Epidermal melanocyte (primary cell): ENCODE data around the gene THSD4.
"Not testable (repeated sequence)": the region's sequence is repeated elsewhere in the genome, so short reads cannot be mapped to it uniquely, and the experiment has no call there.

Experiments
- DNase-seq: peaks from one replicate; pipeline ENCODE4 v3.0.0; 2011; ENCODE audit warnings: low spot score; ENCODE audit not compliant: insufficient read length

The THSD4 gene

DNA sequence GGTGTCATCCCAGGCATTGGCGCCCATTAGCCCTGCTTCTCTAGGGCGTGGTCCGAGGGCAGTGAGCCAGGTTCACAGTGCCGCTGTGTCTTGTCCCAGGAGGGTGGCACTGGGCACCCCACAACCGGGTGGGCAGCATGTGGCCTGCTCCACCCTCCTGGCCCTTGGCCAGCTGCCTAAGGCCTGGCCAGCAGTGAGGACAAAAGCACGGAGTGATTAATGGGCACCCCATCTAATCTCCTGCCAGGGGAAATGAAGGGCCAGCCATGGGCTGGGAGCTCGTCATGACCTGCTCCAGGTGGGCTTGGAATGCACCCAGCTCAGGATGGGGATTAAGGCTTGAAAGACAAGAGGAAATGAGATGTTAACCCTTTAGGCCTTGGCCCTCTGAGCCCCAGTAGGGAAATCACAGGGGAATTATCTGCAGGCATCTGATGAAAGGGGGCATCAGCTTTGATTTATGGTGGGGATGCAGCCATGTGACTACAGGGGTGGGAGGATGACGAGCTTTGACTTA is 5.2 kb downstream of the THSD4 start:
- DNase-seq: no peak

GRCh38 chr15:71121442-71121841 is 6.2 kb downstream of the THSD4 start:
- no peak for DNase-seq

DNA sequence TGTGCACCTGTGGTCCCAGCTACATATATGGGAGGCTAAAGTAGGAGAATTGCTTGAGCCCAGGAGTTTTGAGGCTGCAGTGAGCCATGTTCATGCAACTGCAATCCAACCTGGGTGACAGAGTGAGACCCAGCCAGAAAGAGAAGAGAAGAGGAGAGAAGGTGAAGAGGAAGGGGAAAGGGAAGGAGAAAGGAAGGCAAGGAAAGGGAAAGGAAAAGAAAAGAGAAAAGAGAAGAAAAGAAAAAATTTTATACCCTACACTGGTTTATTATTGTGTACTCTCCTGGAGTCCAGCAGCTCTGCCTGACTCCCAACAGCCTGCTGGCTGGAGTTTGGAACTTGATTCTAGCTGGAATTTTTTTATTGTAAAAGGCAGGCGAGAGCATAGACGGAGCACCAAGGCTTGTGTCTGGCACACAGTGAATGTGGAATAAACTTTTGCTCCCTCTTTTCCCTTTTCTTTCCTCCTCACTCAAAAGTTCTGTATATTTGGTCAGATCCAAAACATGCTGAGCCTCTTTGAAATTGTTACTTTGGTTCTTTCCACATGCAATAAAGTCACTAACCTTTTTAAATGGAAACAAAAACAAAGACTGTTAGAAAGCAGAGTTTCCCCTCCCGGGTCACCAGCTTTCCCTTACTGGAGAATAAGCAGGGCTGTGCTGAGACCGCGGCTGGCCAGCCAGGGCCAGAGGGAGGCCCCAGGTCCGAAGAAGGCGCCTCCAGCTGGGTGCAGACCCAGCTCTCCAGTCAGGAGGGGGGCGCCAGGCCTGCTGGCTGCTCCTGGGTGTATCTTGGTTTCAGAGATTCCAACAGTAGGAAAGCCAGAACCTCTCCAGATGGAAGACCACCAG is 9.9 kb downstream of the THSD4 start:
- no peak for DNase-seq

GRCh38 chr15:71125831-71126450 is 10.7 kb downstream of the THSD4 start:
- DNase-seq: no peak

DNA sequence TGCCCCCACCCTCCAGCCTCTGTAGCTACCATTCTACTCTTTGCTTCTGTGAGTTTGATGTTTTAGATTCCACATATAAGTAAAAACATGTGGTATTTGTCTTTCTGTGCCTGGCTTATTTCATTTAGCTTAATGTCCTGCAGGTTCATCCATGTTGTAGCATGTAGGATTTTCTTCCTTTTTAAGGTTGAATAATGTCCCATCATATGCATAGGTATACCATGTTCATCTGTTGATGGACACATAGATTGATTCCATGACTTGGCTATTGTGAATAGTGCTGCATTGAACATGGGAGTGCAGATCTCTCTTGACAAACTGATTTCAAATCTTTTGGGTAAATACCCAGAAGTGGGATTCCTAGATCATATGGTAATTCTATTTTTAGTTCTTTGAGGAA is 11.8 kb downstream of the THSD4 start:
- no peak for DNase-seq

DNA sequence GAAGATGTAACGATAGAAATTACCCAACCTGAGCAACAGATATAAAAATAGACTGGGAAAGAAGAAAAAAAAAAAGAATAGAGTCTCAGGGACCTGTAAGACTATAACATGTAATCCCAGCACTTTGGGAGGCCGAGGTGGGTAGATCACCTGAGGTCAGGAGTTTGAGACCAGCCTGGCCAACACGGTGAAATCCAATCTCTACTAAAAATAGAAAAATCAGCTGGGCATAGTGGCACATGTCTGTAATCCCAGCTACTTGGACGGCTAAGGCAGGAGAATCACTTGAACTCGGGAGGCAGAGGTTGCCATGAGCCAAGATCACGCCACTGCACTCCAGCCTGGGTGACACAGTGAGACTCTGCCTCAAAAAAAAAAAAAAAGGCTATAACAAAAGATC is 12.9 kb downstream of the THSD4 start:
- DNase-seq: not testable (repeated sequence)

DNA sequence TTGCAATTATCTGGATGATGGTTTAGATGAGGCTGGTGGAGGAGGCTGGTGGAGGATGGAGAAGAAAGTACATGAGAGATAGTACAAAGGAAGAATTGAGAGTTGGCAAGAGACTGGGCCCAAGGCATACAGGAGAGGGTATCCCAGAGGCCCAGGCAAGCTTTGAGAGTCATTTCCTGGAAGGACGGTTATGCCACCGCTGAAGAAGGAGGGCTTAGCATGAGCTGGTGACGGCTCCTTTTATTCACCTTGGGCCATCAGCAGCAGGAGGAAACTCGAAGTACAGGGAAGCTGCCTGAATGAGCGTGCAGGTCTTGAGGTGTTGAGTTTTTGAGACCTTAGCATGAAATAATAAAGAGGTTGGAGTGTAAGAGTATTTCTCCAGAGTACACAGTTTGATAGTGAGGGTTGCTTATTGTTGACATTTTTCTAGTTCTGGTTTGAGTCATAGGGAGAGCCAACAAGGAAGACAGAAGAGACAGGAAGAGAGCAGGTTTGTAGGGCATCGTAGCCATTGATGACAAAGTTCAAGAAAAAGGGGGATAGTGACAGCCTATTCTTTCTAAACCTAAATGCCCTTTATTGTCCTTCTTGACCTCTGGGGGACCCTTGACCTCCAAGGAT is 13.8 kb downstream of the THSD4 start:
- no peak for DNase-seq

DNA sequence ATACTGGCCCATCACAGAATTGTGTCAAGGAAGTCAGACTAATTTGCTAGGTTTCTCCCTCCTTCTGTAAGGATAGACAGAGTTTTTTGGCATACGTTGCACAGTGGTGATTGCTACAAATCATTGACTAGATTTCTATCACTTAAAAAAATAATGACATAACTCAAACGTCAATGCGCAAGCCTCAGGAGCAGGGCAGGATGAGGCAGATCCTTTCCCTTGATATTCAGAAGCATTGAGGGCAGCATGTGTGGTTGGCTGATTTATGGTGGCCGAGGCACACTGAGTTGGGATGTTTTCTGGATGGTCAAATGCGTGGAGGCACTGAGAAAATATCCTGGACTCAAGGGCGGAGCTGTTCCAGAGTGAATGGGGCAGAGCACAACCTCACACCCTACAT is 14.4 kb downstream of the THSD4 start:
- DNase-seq: no peak

DNA sequence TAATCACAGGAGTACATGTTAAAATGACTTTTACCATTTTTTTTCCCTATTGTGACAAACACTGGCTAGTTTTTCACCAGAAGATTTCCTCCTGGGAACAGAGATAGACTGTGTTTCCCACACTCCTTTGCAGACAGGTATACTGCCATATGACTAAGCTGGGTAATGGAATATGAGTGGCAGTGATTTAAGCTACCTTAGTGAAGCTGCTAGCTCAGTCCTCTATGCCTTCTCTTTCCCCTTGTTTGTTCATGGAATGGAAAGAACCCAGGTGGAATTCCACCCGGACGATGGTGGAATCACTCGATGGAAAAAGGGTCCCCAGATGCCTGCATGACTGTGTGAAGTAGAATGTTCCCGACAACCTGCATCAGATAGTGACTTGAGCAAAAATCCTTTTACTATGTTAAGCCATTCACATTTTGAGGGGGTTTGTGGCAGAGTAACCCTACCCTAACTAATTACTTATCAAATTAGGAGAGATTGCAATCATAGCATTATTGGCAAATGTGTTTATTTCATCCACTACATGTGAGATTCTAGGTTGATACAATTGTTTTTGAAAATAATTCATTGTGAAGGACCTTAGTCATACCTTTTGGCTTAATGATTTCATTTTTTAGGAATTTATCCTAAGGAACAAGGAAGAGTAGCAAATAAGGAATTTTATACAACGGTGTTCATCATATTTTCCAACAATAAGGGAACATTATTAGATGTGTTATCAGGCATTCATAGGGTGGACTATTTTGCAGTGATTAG is 16.5 kb downstream of the THSD4 start:
- DNase-seq: no peak

DNA sequence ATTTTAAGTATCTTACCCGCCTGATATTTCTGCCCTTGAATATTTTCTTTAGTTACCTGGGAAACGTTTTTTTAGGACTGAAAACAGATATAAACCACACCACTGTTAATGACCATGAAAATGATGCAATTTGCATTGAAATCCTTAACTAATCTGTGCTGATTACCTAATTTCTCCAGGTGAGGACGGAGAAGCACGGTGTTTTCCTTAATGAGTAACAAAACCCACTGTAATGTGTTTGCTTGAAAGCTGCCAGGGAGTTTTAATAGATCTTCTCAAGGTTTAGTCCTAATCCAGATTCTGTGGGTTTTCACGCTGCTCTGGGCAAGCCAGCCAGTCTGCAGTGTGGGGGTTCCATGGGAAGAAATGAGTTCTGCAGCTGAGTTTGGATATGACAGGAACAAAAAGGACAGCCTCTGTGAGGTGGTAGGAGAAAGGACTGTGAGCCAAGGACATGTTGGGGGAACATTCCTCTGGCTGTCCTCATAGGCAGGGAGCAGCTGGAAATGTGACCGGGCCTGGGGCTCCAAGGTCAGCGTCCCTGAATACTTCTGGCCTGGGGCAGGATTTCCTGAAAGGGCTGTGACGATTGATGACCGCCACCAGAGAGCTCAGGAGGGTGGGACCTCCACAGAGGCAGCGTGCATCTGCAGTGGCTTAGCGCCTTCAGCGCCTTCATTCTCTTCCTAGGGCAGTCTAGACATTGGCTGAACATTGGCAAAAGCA is 18.6 kb downstream of the THSD4 start:
- no peak for DNase-seq

- DNase-seq: no peak
Measured at GRCh38 chr15:71136159-71136783, 21.0 kb downstream of the THSD4 start.

- no peak for DNase-seq
Measured at GRCh38 chr15:71136793-71137518, 21.7 kb downstream of the THSD4 start.

GRCh38 chr15:71138473-71138872 is 23.2 kb downstream of the THSD4 start:
- DNase-seq: no peak

- no peak for DNase-seq
Measured at GRCh38 chr15:71139241-71139640, 24.0 kb downstream of the THSD4 start.

- no peak for DNase-seq
Measured at GRCh38 chr15:71141572-71141971, 26.3 kb downstream of the THSD4 start.

- DNase-seq: no peak
Measured at GRCh38 chr15:71142780-71143179, 27.5 kb downstream of the THSD4 start.

DNA sequence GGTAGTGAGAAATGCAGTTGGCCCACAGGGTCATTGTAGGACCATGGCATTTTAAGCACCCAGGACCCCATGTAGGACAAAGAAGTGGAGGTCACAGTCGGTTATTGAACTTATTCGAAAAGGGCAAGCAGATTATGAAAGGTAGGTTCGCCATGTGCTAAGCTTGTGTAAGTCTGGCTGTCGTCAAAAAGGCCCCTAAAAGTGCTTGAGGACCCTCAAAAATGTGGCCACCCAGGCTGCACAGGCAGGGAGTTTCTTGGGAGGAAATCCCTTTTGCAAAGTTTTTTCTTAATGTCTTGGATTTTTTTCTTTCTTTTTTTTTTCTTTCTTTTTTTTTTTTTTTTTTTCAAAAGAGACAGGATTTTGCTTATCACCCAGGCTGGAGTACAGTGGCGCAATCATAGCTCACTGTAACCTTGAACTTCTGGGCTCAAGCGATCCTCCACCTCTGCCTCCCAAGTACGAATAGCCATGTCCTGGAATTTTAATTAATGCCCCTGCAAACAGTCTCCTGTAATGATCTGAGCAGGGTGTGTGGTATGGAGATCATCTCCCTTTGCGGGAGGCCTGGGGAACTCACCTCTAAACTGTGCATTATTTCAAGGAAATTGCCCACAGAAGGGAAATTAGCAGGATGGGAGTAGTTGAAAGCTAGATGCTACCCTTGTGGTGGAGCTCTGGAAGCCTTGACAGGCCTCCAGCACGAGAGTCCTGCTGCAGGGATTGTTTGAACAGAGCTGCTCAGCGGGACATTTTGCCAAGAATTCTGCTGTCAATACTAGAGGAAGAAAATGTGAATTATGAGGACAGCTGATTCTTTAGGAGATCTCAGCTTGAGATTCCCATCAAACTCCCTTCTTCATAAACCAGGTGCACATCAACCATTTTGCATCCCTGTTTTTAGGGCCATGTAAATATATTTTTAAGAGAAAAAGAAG is 28.4 kb downstream of the THSD4 start:
- DNase-seq: no peak

- no peak for DNase-seq
Measured at GRCh38 chr15:71145648-71146047, 30.4 kb downstream of the THSD4 start.

GRCh38 chr15:71146580-71146982 is 31.3 kb downstream of the THSD4 start:
- DNase-seq: no peak
